GM12892 (cell line): ENCODE data around the gene GAL3ST2.
A peak's percentile ranks its signal among the peaks of the same experiment; 100 is the strongest.
"Not testable (repeated sequence)": the region's sequence is repeated elsewhere in the genome, so short reads cannot be mapped to it uniquely, and the experiment has no call there.

Source experiments
- DNase-seq: peaks from one replicate; pipeline ENCODE4 v3.0.0; 2011; ENCODE audit not compliant: insufficient read length
- FAIRE-seq: peaks from 2 replicates; lab custom pipeline; 2011; peaks lifted over from hg19 to GRCh38; lab: Jason Lieb, UNC
- POLR2A ChIP-seq: IDR thresholded peaks from 2 replicates; pipeline ENCODE4 v1.6.1; 2011; ENCODE audit warnings: low read depth, low read length, control low read depth
- POLR2AphosphoS5 ChIP-seq: IDR thresholded peaks from 2 replicates; pipeline ENCODE4 v1.6.1; 2011; ENCODE audit warnings: low read depth, low read length, control low read depth
- TAF1 ChIP-seq: IDR thresholded peaks from 2 replicates; pipeline ENCODE4 v1.6.1; 2011; ENCODE audit warnings: low read depth, mild to moderate bottlenecking, control low read depth, low read length, borderline replicate concordance

GAL3ST2 gene

DNA sequence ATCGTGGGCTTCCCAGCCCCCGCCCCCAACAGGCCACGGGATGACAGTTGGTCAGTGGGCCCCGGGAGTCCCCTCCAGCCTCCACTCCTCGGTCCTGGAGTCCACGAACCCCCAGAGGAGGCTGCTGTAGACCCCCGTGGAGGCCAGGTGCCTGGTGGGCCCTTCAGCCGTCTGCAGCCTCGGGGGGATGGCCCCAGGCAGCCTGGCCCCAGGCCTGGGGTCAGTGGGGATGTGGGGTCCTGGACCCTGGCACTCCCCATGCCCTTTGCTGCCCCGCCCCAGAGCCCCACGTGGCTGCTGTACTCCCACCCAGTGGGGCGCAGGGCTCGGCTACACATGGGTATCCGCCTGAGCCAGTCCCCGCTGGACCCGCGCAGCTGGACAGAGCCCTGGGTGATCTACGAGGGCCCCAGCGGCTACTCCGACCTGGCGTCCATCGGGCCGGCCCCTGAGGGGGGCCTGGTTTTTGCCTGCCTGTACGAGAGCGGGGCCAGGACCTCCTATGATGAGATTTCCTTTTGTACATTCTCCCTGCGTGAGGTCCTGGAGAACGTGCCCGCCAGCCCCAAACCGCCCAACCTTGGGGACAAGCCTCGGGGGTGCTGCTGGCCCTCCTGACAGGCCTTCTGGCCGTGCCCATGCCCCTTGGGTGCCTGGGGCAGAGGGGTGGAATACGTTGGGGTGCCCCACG, 40.0 kb downstream of the GAL3ST2 start:
- peak; percentile 22 for DNase-seq
- no peak for FAIRE-seq
- TF ChIP-seq POLR2AphosphoS5 (no peak), POLR2A (no peak)

DNA sequence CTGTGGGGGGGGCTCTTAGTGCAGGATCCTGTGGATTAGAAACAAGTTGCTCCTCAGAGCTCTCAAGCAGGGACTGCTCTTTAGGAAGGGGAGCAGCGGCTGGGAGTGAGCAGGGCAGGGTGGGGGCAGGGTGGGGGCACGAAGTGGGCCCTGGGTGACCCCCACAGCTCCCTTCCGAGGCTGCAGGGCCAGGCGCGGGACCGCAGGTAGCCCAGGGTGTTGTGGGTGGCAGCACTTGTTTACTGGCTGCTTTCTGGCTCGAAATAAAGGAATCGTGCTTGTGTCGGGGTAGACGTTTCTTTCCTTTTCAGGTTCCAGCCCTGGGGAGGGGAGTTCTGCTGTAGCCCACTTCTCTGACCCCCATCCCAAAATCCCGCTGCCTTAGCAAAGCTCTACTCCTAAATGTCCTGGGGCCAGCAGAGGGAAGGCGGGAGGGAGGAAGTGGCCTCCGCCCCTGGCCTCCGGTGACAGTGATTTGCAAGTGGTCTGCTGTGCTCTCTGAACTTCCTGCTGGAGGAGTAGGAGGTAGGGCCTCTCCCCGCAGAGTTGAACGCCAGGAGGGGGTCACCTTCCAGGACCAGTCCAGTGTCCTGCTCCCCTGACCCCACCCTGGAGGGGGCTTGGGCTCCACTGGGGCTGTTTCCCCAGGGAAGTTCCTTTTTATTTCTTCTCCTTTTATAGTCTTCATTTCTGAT, 40.7 kb downstream of the GAL3ST2 start:
- peak; percentile 81 for FAIRE-seq
- TF ChIP-seq POLR2AphosphoS5 (no peak), TAF1 (no peak), POLR2A (no peak)
- no peak for DNase-seq

DNA sequence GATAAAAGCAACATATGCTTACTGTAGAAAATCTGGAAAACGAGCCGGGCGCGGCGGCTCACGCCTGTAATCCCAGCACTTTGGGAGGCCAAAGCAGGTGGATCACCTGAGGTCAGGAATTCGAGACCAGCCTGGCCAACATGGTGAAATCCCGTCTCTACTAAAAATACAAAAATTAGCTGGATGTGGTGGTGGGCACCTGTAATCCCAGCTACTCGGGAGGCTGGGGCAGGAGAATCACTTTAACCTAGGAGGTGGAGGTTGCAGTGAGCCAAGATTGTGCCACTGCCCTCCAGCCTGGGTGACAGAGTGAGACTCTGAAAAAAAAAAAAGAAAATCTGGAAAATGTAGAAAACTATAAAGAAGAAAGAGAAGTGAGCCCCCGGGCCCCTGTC, 41.2 kb downstream of the GAL3ST2 start:
- not testable (repeated sequence) for FAIRE-seq, DNase-seq

DNA sequence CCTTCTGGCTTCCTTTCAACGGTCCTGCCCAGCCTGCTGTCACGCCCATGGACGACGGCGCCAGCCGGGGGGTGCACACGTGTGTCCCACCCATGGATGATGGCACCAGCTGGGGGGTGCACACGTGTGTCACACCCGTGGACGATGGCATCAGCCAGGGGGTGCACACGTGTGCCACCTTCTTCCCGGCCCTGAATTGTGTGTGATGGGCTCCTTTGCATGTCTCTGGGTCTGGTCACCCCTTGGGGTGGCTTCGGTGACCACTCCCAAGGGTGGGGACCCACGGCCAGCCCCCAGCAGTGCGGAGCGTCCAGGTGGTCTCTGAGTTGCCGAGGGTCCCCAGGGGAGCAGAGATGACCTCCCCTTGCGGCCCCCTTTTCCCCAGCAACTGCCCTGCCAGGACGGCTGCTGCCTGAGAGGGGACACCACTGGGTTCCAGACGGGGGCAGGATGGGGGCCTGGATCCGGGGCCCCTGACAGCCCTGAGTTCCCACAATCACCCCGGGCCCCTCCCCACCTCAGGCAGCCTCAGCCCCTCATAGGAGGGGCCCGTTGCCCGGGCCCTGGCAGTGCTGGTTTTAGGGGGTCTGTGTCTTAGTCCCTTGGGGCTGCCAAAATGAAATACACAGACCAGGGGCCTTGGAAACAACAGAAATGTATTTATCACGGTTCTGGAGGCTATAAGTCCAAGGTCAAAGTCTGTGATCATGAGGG, 41.8 kb downstream of the GAL3ST2 start:
- DNase-seq (no peak), FAIRE-seq (no peak)
- TF ChIP-seq TAF1 (no peak), POLR2AphosphoS5 (no peak), POLR2A (no peak)

DNA sequence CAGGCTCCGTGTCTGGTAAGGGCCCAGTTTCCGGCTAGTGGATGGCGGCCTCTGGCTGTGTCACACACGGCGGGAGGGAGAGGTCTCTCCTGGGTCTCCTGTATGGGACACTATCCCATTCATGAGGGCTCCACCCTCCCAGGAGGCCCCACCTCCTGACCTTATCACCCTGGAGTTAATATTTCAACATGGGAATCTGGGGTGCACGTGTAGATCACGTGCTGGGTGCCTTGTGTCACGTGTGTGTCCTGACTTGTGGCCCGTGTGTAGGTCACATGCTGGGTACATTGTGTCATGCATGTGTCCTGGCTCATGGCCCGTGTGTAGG, 42.3 kb downstream of the GAL3ST2 start:
- FAIRE-seq (no peak), DNase-seq (no peak)
- TF ChIP-seq POLR2A (no peak), POLR2AphosphoS5 (no peak), TAF1 (no peak)

DNA sequence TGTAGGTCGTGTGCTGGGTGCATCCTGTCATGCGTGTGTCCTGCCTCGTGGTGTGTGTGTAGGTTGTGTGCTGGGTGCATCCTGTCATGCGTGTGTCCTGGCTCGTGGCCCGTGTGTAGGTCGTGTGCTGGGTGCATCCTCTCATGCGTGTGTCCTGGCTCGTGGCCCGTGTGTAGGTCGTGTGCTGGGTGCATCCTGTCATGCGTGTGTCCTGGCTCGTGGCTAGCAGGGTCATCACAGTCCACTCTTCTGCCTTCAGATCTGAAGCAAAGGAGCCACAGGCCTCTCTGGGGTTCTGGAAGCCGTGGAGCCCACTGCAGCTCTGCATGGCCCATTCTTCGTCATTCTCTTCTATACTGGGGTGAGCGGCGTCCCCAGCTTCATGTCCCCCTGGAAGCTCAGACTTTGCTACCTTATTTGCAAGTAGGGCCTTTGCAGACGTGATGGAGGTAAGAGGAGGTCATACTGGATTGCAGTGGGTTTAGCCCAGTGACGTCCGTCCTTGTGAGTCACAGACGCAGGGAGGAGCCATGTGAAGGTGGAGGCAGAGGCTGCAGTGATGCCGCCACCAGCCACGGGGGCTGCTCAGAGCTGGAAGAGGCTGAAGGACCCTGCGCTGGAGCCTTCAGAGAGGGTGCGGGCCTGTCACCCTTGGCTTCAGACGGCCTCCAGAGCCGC, 43.5 kb downstream of the GAL3ST2 start:
- FAIRE-seq, DNase-seq: not testable (repeated sequence)

DNA sequence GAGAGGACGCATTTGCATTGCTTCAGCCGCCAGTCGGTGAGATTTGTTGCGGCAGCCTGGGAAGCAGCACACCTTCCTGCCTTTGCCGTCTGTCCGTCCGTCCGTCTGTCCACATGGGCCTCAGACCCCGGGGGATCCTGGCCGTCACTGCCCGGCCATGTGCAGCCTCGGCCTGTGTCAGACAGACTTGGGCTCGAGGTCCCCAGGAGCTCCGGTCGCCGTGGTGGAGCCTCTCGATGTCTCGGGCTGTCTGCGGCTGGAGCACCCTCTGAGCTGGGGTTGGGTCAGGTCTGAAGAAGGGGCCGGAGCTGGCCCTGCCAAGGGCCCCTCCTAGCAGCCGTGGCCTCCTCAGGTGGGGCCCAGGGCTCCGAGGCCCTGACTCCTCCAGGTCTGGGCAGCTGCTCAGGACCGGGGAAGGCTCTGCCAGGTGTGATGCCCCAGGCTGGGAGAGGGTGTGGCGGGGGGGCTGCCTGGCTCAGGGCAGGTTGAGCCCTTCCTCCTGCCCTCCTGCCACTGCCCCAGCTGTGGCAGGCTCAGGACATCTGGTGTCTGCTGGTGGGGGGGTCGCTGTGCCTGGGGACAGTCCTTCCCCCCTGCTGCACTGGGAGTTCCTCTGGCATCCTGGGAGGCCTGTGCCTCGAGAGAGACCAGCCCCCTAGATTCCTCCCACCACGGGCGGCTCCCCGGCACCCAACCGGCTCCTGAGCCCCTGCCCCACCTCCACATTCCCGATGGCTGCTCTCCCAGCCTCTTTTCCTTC, 44.2 kb downstream of the GAL3ST2 start:
- DNase-seq (no peak), FAIRE-seq (no peak)
- no peak for TF ChIP-seq TAF1
- no peak for TF ChIP-seq POLR2AphosphoS5
- TF ChIP-seq POLR2A: no peak

DNA sequence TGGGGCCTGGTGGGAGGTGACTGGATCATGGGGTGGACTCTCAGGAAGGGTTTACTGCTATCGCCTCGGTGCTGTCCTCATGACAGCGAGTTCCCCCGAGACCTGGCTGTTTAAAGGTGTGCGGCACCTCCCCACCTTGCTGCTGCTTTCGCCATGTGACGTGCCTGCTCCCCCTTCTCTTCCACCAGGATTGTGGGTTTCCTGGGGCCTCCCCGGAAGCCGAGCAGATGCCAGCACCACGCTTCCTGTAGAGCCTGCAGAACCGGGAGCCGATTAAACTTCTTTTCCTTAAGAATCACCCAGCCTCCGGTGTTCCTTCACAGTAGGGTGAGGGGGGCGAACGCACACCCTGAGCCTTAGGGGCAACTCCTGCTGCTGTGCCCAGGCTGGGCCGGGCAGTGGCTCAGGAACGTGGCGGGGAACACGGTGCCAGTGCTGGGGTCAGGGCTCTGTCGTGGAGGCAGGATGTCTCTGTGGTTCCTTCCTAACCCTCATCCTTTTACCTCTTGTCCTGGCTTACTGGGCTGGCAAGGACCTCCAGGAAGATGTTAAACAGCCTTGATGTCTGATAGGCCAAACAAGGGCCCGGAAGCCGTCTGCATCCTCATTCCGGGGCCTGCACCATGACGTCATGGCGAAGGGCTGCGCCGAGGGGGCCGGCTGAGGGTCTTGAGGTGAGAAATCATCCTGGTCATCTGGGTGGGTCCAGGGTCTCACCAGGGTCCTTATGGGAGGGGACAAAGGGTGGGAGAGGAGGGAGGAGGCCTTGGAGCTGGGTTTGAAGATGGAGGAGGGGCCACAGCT, 45.0 kb downstream of the GAL3ST2 start:
- no peak for DNase-seq
- FAIRE-seq: no peak
- TF ChIP-seq POLR2AphosphoS5: no peak
- TF ChIP-seq POLR2A: no peak
- no peak for TF ChIP-seq TAF1

DNA sequence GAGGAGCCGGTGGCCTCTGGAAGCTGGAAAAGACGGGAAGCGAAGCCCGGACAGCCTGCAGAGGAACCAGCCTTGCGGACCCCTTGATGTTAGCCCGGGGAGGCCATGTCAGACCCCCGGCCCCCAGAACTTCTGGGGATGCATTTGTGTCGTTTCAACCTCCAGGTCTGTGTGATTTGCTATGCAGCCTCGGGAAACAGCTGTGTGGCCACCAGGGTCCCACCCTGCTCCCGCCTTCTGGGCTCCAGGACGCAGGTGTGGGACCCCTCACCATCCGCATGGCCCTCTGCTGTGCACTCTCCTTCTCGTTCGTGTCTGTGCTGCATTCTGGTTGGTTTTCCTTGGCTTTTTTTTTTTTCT, 45.6 kb downstream of the GAL3ST2 start:
- FAIRE-seq (no peak), DNase-seq (peak; percentile 19)
- TF ChIP-seq TAF1: no peak
- no peak for TF ChIP-seq POLR2AphosphoS5
- no peak for TF ChIP-seq POLR2A

DNA sequence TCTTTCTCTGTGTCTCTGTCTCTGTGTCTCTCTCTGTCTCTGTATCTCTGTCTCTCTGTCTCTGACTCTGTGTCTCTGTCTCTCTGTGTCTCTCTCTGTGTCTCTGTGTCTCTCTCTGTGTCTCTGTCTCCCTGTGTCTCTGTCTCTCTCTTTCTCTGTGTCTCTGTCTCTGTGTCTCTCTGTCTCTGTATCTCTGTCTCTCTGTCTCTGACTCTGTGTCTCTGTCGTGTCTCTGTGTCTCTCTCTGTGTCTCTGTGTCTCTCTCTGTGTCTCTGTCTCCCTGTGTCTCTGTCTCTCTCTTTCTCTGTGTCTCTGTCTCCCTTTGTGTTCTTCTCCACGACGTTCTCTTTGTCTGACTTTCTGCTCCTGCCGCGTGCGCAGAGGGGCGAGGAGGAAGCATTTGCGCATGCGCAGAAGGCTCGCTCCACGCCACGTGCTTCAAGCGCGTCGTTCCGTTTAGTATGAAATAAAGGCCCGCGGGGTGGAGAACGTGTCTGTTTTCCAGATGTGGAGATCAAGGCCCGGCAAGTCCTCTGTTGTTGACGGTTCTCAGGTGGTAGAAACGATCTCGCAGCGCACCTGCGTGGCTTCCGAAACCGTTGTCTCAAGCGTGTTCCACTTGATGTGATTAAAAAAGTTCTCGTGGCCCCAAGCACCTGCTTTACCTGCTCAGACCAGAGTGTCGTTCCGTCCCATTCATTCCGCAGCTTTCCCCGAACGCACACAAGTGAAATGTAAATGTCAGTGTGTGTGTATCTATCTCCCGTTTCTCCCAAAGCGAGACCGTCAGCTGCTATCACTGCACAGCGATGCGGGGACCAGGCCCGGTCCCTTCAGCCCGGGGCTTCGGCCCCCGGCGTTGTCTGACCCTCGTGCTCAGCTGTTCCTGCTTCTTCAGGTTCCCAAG, 47.2 kb downstream of the GAL3ST2 start:
- not testable (repeated sequence) for FAIRE-seq, DNase-seq
